GM12878 (cell line): ENCODE measurements around the gene ZBTB4. TPM values are rescaled to one million over a fixed set of nuclear protein-coding genes. Genes with fewer than 3 reads are reported as not detected.

ENCODE experiments used
- ATAC-seq: fragments of 200-7000 bp; cut with Tn5 transposase; 3 replicates; pipeline ENCODE4 v1.9.1; 2020; ENCODE audit warnings: mild to moderate bottlenecking, moderate library complexity
- BruUV-seq: library from RNA; stranded (reverse); fragments of 400-500 nt; replicated peaks from 2 replicates; lab custom pipeline; 2021; lab: Mats Ljungman, UMichigan
- CTCF ChIA-PET: fragments of 300-600 bp; sonication (Branson Sonifier 250); formaldehyde crosslinking; extraction: SDS; loops from one replicate; lab custom pipeline; 2021; ENCODE audit warnings: inconsistent platforms; lab: Yijun Ruan, JAX
- POLR2A ChIA-PET: fragments of 350-600 bp; formaldehyde crosslinking; extraction: SDS; loops from one replicate; lab custom pipeline; 2021; ENCODE audit warnings: inconsistent platforms; lab: Charles Lee
- RAD21 ChIA-PET: fragments of 300-600 bp; sonication (Branson Sonifier 250); formaldehyde crosslinking; loops from one replicate; lab custom pipeline; 2023; ENCODE audit warnings: antibody characterized with exemption; ENCODE audit not compliant: unreplicated experiment; lab: Charles Lee
- SMC1A ChIA-PET: fragments of 300-600 bp; sonication (Branson Sonifier 250); formaldehyde crosslinking; loops from one replicate; lab custom pipeline; 2023; ENCODE audit not compliant: unreplicated experiment, uncharacterized antibody; lab: Charles Lee
- DNase-seq: peaks from one replicate; pipeline ENCODE4 v3.0.0-alpha.2; 2011; ENCODE audit warnings: low read depth, low spot score
- FAIRE-seq: peaks from 3 replicates; lab custom pipeline; 2011; peaks lifted over from hg19 to GRCh38; lab: Jason Lieb, UNC
- H2AFZ ChIP-seq: 2 replicates; pipeline ENCODE4 v1.6.0; 2011; ENCODE audit warnings: low read depth, low read length, control low read depth; ENCODE audit not compliant: control insufficient read depth
- H3K27ac ChIP-seq: 2 replicates; pipeline ENCODE4 v1.5.1; 2011; ENCODE audit warnings: control low read depth; ENCODE audit not compliant: control insufficient read depth, insufficient read depth
- H3K27me3 ChIP-seq, 2 experiments: replicated peaks in 1 of 2; 2 replicates each; pipeline versions ENCODE4 v1.6.0 to v1.6.1; 2011; ENCODE audit warnings: low read length in 1 of 2; ENCODE audit not compliant: control insufficient read depth in 2 of 2, insufficient read depth in 2 of 2
- H3K36me3 ChIP-seq, 2 experiments: 2 replicates each; pipeline ENCODE4 v1.5.1; 2011; ENCODE audit warnings: low read length in 1 of 2; ENCODE audit not compliant: control insufficient read depth in 2 of 2, insufficient read depth in 2 of 2
- H3K4me1 ChIP-seq: 2 replicates; pipeline ENCODE4 v1.6.1; 2011; ENCODE audit warnings: mild to moderate bottlenecking, low read length, moderate library complexity, mixed read lengths; ENCODE audit not compliant: control insufficient read depth, insufficient read depth
- H3K4me2 ChIP-seq: 2 replicates; pipeline ENCODE4 v1.6.0; 2011; ENCODE audit warnings: control low read depth; ENCODE audit not compliant: control insufficient read depth, insufficient read depth
- H3K4me3 ChIP-seq: fragments of 200-600 bp; sonication (generic); 2 replicates; pipeline ENCODE4 v1.5.1; 2016
- H3K79me2 ChIP-seq: 2 replicates; pipeline ENCODE4 v1.6.0; 2011; ENCODE audit warnings: low read length; ENCODE audit not compliant: control insufficient read depth, insufficient read depth
- H3K9ac ChIP-seq: 2 replicates; pipeline ENCODE4 v1.8.0; 2011; ENCODE audit warnings: low read length, control low read depth, mixed read lengths; ENCODE audit not compliant: control insufficient read depth, insufficient read depth
- H3K9me3 ChIP-seq: replicated peaks from 3 replicates; pipeline ENCODE4 v1.5.1; 2011; ENCODE audit warnings: mild to moderate bottlenecking, low read length; ENCODE audit not compliant: control insufficient read depth, insufficient read depth
- H4K20me1 ChIP-seq: 2 replicates; pipeline ENCODE4 v1.6.0; 2011; ENCODE audit not compliant: control insufficient read depth, insufficient read depth
- BACH1 ChIP-seq: fragments of 450-650 bp; IDR thresholded peaks from 2 replicates; pipeline ENCODE4 v1.6.1; 2017; ENCODE audit warnings: mild to moderate bottlenecking, borderline replicate concordance
- BRCA1 ChIP-seq: IDR thresholded peaks from 2 replicates; pipeline ENCODE4 v1.6.1; 2011; ENCODE audit warnings: low read depth, low read length, improper control_type of control experiment
- FOXM1 ChIP-seq: IDR thresholded peaks from 2 replicates; pipeline ENCODE4 v1.6.1; 2012; ENCODE audit warnings: low read depth, mild to moderate bottlenecking, inconsistent platforms, low read length, moderate library complexity
- IKZF1 ChIP-seq: fragments of 450-650 bp; conservative IDR thresholded peaks from 2 replicates; pipeline ENCODE4 v1.6.1; 2017; ENCODE audit warnings: antibody characterized with exemption, mild to moderate bottlenecking
- IKZF2 ChIP-seq, 2 experiments: fragments of 450-650 bp; IDR thresholded peaks; 2 replicates each; pipeline ENCODE4 v1.6.1; 2017; ENCODE audit warnings: mild to moderate bottlenecking in 2 of 2, moderate library complexity in 2 of 2
- MLLT1 ChIP-seq: fragments of 450-650 bp; IDR thresholded peaks from 2 replicates; pipeline ENCODE4 v1.6.1; 2016; ENCODE audit warnings: mild to moderate bottlenecking
- RELB ChIP-seq: fragments of 450-650 bp; IDR thresholded peaks from 2 replicates; pipeline ENCODE4 v1.6.1; 2017; ENCODE audit warnings: low read depth, mild to moderate bottlenecking, moderate library complexity
- SIN3A ChIP-seq: IDR thresholded peaks from 2 replicates; pipeline ENCODE4 v1.6.1; 2012; ENCODE audit warnings: low read depth, low read length, improper control_type of control experiment
- SIX5 ChIP-seq: IDR thresholded peaks from 2 replicates; pipeline ENCODE4 v1.6.1; 2011; ENCODE audit warnings: mild to moderate bottlenecking, low read depth, low read length, moderate library complexity; ENCODE audit not compliant: severe bottlenecking
- SUPT20H ChIP-seq: IDR thresholded peaks from 2 replicates; pipeline ENCODE4 v1.6.1; 2011; ENCODE audit warnings: low read depth, mild to moderate bottlenecking, low read length, moderate library complexity, borderline replicate concordance; ENCODE audit not compliant: control insufficient read depth
- SUZ12 ChIP-seq: fragments of 200-600 bp; sonication (generic); IDR thresholded peaks from one replicate; pipeline ENCODE4 v1.6.1; 2018; ENCODE audit warnings: antibody characterized with exemption, mild to moderate bottlenecking; ENCODE audit not compliant: unreplicated experiment
- ZBTB40 ChIP-seq: fragments of 450-650 bp; IDR thresholded peaks from 2 replicates; pipeline ENCODE4 v1.6.1; 2016; ENCODE audit warnings: mild to moderate bottlenecking, moderate library complexity, borderline replicate concordance
- ZNF274 ChIP-seq: IDR thresholded peaks from one replicate; pipeline ENCODE4 v1.8.0; 2011; ENCODE audit not compliant: insufficient read length, insufficient read depth
- WGBS: methylation state at CpG from one replicate; pipeline ENCODE4 v1.1.6; 2016; ENCODE audit warnings: low lambda C conversion rate; ENCODE audit not compliant: insufficient replicate concordance, insufficient coverage; ENCODE audit errors: missing lambda C conversion rate; 5-methylcytosine and 5-hydroxymethylcytosine counted together
- in situ Hi-C: fragments of 300-500 bp; cut with MboI; formaldehyde crosslinking; loops from 9 replicates; pipeline ENCODE4 v1.14.3; 2018; ENCODE audit warnings: mixed read lengths
- intact Hi-C: fragments of 100-400 bp; cut with micrococcal nuclease; formaldehyde crosslinking; loops from one replicate; pipeline ENCODE4 v1.14.2; 2022; ENCODE audit not compliant: unreplicated experiment
- polyA plus RNA-seq, 11 experiments: library from polyadenylated mRNA; depleted of rRNA in 4 of 11; unstranded in 6 of 11; stranded (reverse) in 5 of 11; fragments of >200 nt; fragmentation: Nextera tagmentation in 4 of 11; fragmentation: Illumina TruSeq in 1 of 11; extraction: Ambion mirVana in 4 of 11; extraction: Trizol in 1 of 11; gene quantifications; 1 replicate in 1 of 11; 2 replicates in 10 of 11; pipeline versions ENCODE4 v1.2.1 to v1.2.3, GENCODE V29; 2011 to 2016; ENCODE audit warnings: inconsistent platforms in 2 of 11, missing spikeins in 2 of 11, low read depth in 1 of 11
- total RNA-seq, 4 experiments: library from RNA; depleted of rRNA in 3 of 4; stranded (reverse); fragments of >200 nt in 3 of 4; fragmentation: Illumina TruSeq in 1 of 4; extraction: Trizol in 1 of 4; gene quantifications; 2 replicates each; pipeline versions ENCODE4 v1.2.1 to v1.2.3, GENCODE V29; 2013 to 2021

Gene ZBTB4
- total and polyA plus RNA-seq, 10 of the 15 experiments (the other 5 are each of a cell fraction or from before 2014, with no cell fraction given): 2.0 to 14.9 (median 6.9) TPM

GRCh38 chr17:7484067-7484918 lies 4.9 kb upstream of the ZBTB4 start, which contains the start of gene POLR2A:
Gene POLR2A, plus strand, starts transcription at chr17:7484366.
- peak within 1 kb of the TSS; percentile 100 for H3K9ac ChIP-seq
- RAD21 ChIA-PET: interaction anchor here (1.2 to 1.9 kb wide), 4 partner anchors 43 to 77 kb away, joined by 3 to 11 read pairs (median 5); partner anchors contain the start of gene FGF11
- H3K4me1 ChIP-seq: no peaks in the 10 kb centered on the region; the same call in 1 of the 2 replicates
- H4K20me1 ChIP-seq: peaks cover 6% of the 10 kb centered on the region; the same call in 1 of the 2 replicates
- WGBS: under 1% methylated on average over 60 of the region's 64 CpGs
- BruUV-seq: no TSS peak
- H3K4me2 ChIP-seq: peak within 1 kb of the TSS; percentile 97
- no peaks in the 10 kb centered on the region for H3K27me3 ChIP-seq
- in situ Hi-C loops (no loop called here), intact Hi-C loops (loop anchor here (1.0 to 10.0 kb wide), 3 partner anchors 29 to 201 kb away; partner anchors contain the start of genes TP53 and WRAP53)
- POLR2A ChIA-PET: interaction anchor here (0.5 to 6.6 kb wide), 12 partner anchors 8 to 302 kb away, joined by 3 to 63 read pairs (median 4); partner anchors contain the start of genes ACAP1, FGF11, TMEM102 and TP53
- peaks cover 51% of the 10 kb centered on the region for H3K79me2 ChIP-seq
- peak within 1 kb of the TSS; percentile 100 for H2AFZ ChIP-seq
- ATAC-seq (peak; percentile 76), FAIRE-seq (peak; percentile 90), DNase-seq (peak; percentile 95)
- SMC1A ChIA-PET: no interaction called here
- CTCF ChIA-PET: interaction anchor here (1.2 to 4.7 kb wide), 3 partner anchors 30 to 203 kb away, joined by 5 to 28 read pairs (median 20); partner anchors contain the start of genes TMEM102 and TP53
- H3K9me3 ChIP-seq: no peaks in the 10 kb centered on the region
- peak within 1 kb of the TSS; percentile 99 for H3K4me3 ChIP-seq
- H3K27ac ChIP-seq: peak within 1 kb of the TSS; percentile 100
- H3K36me3 ChIP-seq: peaks cover 0 to 3% of the 10 kb centered on the region in 2 experiments; a peak in 2 of 4 replicates
- peak; percentile 99 for TF ChIP-seq MLLT1
- peak; percentile 100 for TF ChIP-seq IKZF2 (IDR thresholded peaks at IDR 0.05)
- TF ChIP-seq FOXM1: 0 out of 2 replicates have a peak, but pooled peaks have one; percentile 47
- TF ChIP-seq RELB: peak; percentile 95
- TF ChIP-seq SUPT20H: no peak
- no peak for TF ChIP-seq ZNF274
- peak; percentile 44 for TF ChIP-seq SIX5
- peak; percentile 35; the same call in 1 of the 2 replicates for TF ChIP-seq ZBTB40
- TF ChIP-seq SUZ12: no peak
- TF ChIP-seq IKZF1: peak; percentile 93
- TF ChIP-seq BRCA1: no peak
- TF ChIP-seq SIN3A: no peak
- TF ChIP-seq BACH1: peak; percentile 97
